A673 (cell line): Measurements from ENCODE around the gene GBF1. TPM values are rescaled to one million over a fixed set of nuclear protein-coding genes. Genes with fewer than 3 reads are reported as not detected.

Source experiments
- BruUV-seq: library from RNA; stranded (reverse); fragments of 400-500 nt; replicated peaks from 2 replicates; lab custom pipeline; 2021; lab: Mats Ljungman, UMichigan
- CTCF ChIA-PET: fragments of 300-600 bp; sonication (Branson Sonifier 250); formaldehyde crosslinking; loops from one replicate; lab custom pipeline; 2022; ENCODE audit warnings: antibody characterized with exemption; lab: Charles Lee
- POLR2A ChIA-PET: fragments of 300-600 bp; sonication (Branson Sonifier 250); formaldehyde crosslinking; loops from one replicate; lab custom pipeline; 2022; ENCODE audit warnings: antibody characterized with exemption; ENCODE audit not compliant: low non-redundant PET; lab: Charles Lee
- DNase-seq: peaks from one replicate; pipeline ENCODE4 v3.0.0-alpha.2; 2015; ENCODE audit warnings: low spot score
- H3K27ac ChIP-seq: fragments of 200-600 bp; sonication (generic); 2 replicates; pipeline ENCODE4 v1.5.1; 2016; ENCODE audit warnings: mixed run types, low read depth, mild to moderate bottlenecking, mixed read lengths, antibody characterized with exemption, low read length; ENCODE audit not compliant: poor library complexity, severe bottlenecking
- H3K27me3 ChIP-seq: fragments of 200-600 bp; sonication (generic); replicated peaks from 2 replicates; pipeline ENCODE4 v1.6.1; 2017; ENCODE audit warnings: mixed run types, low read depth, mild to moderate bottlenecking, mixed read lengths, antibody characterized with exemption, low read length; ENCODE audit not compliant: insufficient read depth, poor library complexity
- H3K36me3 ChIP-seq: fragments of 200-600 bp; sonication (generic); 2 replicates; pipeline ENCODE4 v1.6.1; 2016; ENCODE audit warnings: mixed run types, mild to moderate bottlenecking, mixed read lengths, antibody characterized with exemption, low read length; ENCODE audit not compliant: insufficient read depth, poor library complexity, severe bottlenecking
- H3K4me1 ChIP-seq: fragments of 200-600 bp; sonication (generic); 2 replicates; pipeline ENCODE4 v1.6.1; 2017; ENCODE audit warnings: mixed run types, mild to moderate bottlenecking, mixed read lengths, antibody characterized with exemption, low read length; ENCODE audit not compliant: insufficient read depth, poor library complexity, severe bottlenecking
- H3K4me3 ChIP-seq: fragments of 200-600 bp; sonication (generic); 2 replicates; pipeline ENCODE4 v1.5.1; 2016; ENCODE audit warnings: low read depth, mixed run types, mild to moderate bottlenecking, mixed read lengths, low read length; ENCODE audit not compliant: poor library complexity, severe bottlenecking
- H3K9me3 ChIP-seq: fragments of 200-600 bp; sonication (generic); 2 replicates; pipeline ENCODE4 v1.6.1; 2016; ENCODE audit warnings: mixed run types, low read depth, mild to moderate bottlenecking, mixed read lengths, antibody characterized with exemption, low read length; ENCODE audit not compliant: poor library complexity, severe bottlenecking
- EZH2 ChIP-seq: fragments of 200-600 bp; sonication (generic); IDR thresholded peaks from 2 replicates; pipeline ENCODE4 v1.6.1; 2017; ENCODE audit warnings: borderline replicate concordance, low read depth, mild to moderate bottlenecking, mixed read lengths, antibody characterized with exemption, low read length; ENCODE audit not compliant: poor library complexity, severe bottlenecking
- intact Hi-C: fragments of 100-400 bp; cut with micrococcal nuclease; formaldehyde crosslinking; loops from one replicate; pipeline ENCODE4 v1.10.0; 2022; ENCODE audit not compliant: unreplicated experiment
- total RNA-seq: library from RNA; stranded (reverse); gene quantifications from 2 replicates; pipeline ENCODE4 v1.2.3, GENCODE V29; 2021
- TF ChIP-seq, protein P1 (sequence below): fragments of 300-800, 200-600 bp; sonication (generic); conservative IDR thresholded peaks from 2 replicates; pipeline ENCODE4 v1.5.1; 2017; ENCODE audit warnings: low read depth, mild to moderate bottlenecking, antibody characterized with exemption, low read length, moderate library complexity, mixed read lengths

The GBF1 gene
- total RNA-seq, 1 experiment from 2014 or later, result 50.0 TPM

DNA sequence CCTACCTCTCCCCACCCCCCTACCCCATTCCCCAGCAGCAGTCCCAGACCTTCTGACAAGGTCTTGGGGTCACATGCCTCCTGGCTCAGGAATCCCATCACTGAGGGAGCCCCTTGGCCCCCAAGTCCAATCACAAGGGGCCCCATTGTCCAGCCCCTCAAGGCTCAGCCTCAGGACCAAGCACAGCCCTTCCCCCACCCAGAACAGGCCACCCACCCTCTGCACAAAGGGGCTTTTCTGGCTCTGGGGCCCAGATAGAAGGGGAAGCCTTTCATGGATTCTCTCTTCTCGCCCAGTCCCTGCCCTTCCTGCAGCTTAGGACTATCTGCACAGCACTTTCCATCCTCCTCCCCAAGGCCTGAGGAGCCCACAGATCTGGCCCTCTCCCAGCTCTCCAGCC is 180.1 kb downstream of the GBF1 start:
- intact Hi-C loops, result no loop called here
- ChIA-PET POLR2A (interaction anchor here (0.7 kb wide), 1 partner anchor 606 kb away, joined by 3 read pairs; no protein-coding TSS in a partner anchor), CTCF (no interaction called here)
- no TSS peak for BruUV-seq
- H3K9me3 ChIP-seq, result no peaks in the 10 kb centered on the region
- no peak for DNase-seq
- no peaks in the 10 kb centered on the region for H3K27me3 ChIP-seq
- no peak overlapping the region for H3K27ac ChIP-seq
- no peak overlapping the region for H3K4me3 ChIP-seq
- TF ChIP-seq EZH2, result no peak
- TF ChIP-seq, protein P1, sequence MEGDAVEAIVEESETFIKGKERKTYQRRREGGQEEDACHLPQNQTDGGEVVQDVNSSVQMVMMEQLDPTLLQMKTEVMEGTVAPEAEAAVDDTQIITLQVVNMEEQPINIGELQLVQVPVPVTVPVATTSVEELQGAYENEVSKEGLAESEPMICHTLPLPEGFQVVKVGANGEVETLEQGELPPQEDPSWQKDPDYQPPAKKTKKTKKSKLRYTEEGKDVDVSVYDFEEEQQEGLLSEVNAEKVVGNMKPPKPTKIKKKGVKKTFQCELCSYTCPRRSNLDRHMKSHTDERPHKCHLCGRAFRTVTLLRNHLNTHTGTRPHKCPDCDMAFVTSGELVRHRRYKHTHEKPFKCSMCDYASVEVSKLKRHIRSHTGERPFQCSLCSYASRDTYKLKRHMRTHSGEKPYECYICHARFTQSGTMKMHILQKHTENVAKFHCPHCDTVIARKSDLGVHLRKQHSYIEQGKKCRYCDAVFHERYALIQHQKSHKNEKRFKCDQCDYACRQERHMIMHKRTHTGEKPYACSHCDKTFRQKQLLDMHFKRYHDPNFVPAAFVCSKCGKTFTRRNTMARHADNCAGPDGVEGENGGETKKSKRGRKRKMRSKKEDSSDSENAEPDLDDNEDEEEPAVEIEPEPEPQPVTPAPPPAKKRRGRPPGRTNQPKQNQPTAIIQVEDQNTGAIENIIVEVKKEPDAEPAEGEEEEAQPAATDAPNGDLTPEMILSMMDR, result no peak
- peaks cover 10% of the 10 kb centered on the region for H3K4me1 ChIP-seq
- peaks cover 8% of the 10 kb centered on the region for H3K36me3 ChIP-seq

DNA sequence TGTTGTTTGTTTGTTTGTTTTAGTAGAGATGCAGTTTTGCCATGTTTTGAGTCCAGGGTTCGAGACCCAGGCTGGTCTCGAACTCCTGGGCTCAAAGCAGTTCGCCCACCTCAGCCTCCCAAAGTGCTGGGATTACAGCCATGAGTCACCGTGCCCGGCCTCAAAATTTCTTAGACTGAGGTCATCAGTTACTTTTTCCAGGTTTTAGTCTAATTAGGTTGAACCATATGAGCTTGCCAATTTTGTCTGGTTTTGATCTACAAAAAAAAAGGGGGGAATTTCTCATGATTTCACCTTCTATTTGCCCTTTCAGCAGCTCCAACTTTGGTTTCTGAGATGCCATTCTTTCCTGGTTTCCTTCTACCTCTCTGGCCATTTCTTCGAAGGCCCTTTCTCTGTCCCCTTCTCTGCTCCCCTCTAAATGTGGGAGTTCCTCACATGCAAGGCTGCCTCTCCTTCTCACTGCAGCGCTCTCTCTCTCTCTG is 181.5 kb downstream of the GBF1 start:
- Histone ChIP-seq H3K27ac (no peak overlapping the region), H3K9me3 (no peaks in the 10 kb centered on the region), H3K4me1 (peaks cover 17% of the 10 kb centered on the region), H3K36me3 (peaks cover 8% of the 10 kb centered on the region), H3K4me3 (no peak overlapping the region), H3K27me3 (no peaks in the 10 kb centered on the region)
- ChIA-PET CTCF (no interaction called here), POLR2A (no interaction called here)
- TF ChIP-seq EZH2, result no peak
- TF ChIP-seq, protein P1, result no peak
- DNase-seq, result no peak
- BruUV-seq, result no TSS peak
- intact Hi-C loops, result no loop called here

DNA sequence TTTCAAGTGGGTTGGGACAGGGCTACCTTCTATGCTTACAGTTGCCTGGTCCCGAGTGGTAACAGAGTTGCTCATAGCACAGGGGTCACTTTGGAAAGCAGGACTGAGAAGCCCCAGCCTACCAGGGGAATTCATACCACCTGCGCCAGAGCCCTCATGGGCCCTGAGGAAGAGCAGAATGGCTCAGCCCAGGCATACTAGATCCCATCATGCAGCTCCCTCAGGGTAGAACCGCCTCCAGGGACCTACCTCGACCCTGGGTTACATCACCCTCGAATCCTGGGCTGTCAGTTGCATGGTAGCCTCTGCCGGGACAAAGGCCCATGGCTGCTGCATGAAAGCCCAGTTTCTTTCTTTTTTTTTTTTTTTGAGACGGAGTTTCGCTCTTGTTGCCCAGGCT is 184.1 kb downstream of the GBF1 start:
- H3K27ac ChIP-seq, result no peak overlapping the region
- peaks cover 2% of the 10 kb centered on the region for H3K36me3 ChIP-seq
- CTCF ChIA-PET, result no interaction called here
- H3K27me3 ChIP-seq, result no peaks in the 10 kb centered on the region
- H3K4me1 ChIP-seq, result peaks cover 7% of the 10 kb centered on the region
- intact Hi-C loops, result no loop called here
- no peaks in the 10 kb centered on the region for H3K9me3 ChIP-seq
- no peak for TF ChIP-seq EZH2
- TF ChIP-seq, protein P1, result no peak
- H3K4me3 ChIP-seq, result no peak overlapping the region
- no TSS peak for BruUV-seq
- POLR2A ChIA-PET, result no interaction called here
- DNase-seq, result no peak
